Activated CD8-positive, alpha-beta T cell treated with anti-CD3 and anti-CD28 coated beads for 36 hours (primary cell): ENCODE measurements around the gene RALGPS2. TPM values are rescaled to one million over a fixed set of nuclear protein-coding genes. Genes with fewer than 3 reads are reported as not detected.

Source experiments
- ATAC-seq: fragments of 200-7000 bp; cut with Tn5 transposase; one replicate; pipeline ENCODE4 v1.10.0; 2021; ENCODE audit warnings: mild to moderate bottlenecking, moderate library complexity
- CTCF ChIA-PET: fragments of 350-600 bp; sonication (Branson Sonifier 250); formaldehyde crosslinking; loops from one replicate; lab custom pipeline; 2021; ENCODE audit warnings: antibody characterized with exemption; lab: Charles Lee
- POLR2A ChIA-PET: fragments of 350-600 bp; sonication (Branson Sonifier 250); formaldehyde crosslinking; loops from one replicate; lab custom pipeline; 2021; ENCODE audit warnings: antibody characterized with exemption; lab: Charles Lee
- DNase-seq: peaks from one replicate; pipeline ENCODE4 v3.0.0-alpha.2; 2020
- H3K27ac Mint-ChIP-seq: one replicate; pipeline ENCODE4 v1.8.0; 2021; ENCODE audit warnings: mild to moderate bottlenecking, mixed read lengths
- H3K27me3 Mint-ChIP-seq: one replicate; pipeline ENCODE4 v1.8.0; 2021; ENCODE audit warnings: mixed read lengths
- H3K36me3 Mint-ChIP-seq: one replicate; pipeline ENCODE4 v1.8.0; 2021; ENCODE audit warnings: low read depth, mixed read lengths
- H3K4me1 Mint-ChIP-seq: one replicate; pipeline ENCODE4 v1.8.0; 2021; ENCODE audit warnings: low read depth, mixed read lengths
- H3K4me3 Mint-ChIP-seq: one replicate; pipeline ENCODE4 v1.8.0; 2021; ENCODE audit warnings: mild to moderate bottlenecking, moderate library complexity, mixed read lengths
- H3K9me3 Mint-ChIP-seq: one replicate; pipeline ENCODE4 v1.8.0; 2021; ENCODE audit warnings: mixed read lengths
- intact Hi-C: fragments of 100-400 bp; cut with micrococcal nuclease; formaldehyde crosslinking; loops from one replicate; pipeline ENCODE4 v1.10.0; 2022
- total RNA-seq, 2 experiments: library from RNA; stranded (reverse); gene quantifications; one replicate each; pipeline ENCODE4 v1.2.3, GENCODE V29; 2021
- TF ChIP-seq, protein P1 (sequence below): fragments of 200-600 bp; IDR thresholded peaks from one replicate; pipeline ENCODE4 v1.8.0; 2022; ENCODE audit warnings: antibody characterized with exemption, mild to moderate bottlenecking

RALGPS2 gene
- total RNA-seq, 2 experiments from 2014 or later = 2.8 to 4.8 TPM

DNA sequence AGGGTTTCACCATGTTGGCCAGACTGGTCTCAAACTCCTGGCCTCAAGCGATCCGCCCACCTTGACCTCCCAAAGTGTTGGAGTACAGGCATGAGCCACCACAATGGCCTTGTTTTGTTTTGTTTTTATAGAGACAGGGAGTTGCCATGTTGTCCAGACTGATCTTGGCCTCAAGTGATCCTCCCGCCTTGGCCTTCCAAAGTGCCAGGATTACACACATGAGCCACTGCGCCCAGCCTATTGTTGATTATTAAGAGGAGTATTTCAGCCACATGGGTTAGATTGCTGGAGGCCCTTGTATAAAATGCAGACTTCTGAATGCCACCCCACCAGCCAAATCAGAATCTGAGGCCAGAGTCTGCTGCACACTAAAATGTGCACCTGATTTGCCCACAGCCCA, 203.0 kb downstream of the RALGPS2 start:
- intact Hi-C loops = no loop called here
- TF ChIP-seq, protein P1, sequence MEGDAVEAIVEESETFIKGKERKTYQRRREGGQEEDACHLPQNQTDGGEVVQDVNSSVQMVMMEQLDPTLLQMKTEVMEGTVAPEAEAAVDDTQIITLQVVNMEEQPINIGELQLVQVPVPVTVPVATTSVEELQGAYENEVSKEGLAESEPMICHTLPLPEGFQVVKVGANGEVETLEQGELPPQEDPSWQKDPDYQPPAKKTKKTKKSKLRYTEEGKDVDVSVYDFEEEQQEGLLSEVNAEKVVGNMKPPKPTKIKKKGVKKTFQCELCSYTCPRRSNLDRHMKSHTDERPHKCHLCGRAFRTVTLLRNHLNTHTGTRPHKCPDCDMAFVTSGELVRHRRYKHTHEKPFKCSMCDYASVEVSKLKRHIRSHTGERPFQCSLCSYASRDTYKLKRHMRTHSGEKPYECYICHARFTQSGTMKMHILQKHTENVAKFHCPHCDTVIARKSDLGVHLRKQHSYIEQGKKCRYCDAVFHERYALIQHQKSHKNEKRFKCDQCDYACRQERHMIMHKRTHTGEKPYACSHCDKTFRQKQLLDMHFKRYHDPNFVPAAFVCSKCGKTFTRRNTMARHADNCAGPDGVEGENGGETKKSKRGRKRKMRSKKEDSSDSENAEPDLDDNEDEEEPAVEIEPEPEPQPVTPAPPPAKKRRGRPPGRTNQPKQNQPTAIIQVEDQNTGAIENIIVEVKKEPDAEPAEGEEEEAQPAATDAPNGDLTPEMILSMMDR = no peak
- no peak overlapping the region for H3K4me3 Mint-ChIP-seq

DNA sequence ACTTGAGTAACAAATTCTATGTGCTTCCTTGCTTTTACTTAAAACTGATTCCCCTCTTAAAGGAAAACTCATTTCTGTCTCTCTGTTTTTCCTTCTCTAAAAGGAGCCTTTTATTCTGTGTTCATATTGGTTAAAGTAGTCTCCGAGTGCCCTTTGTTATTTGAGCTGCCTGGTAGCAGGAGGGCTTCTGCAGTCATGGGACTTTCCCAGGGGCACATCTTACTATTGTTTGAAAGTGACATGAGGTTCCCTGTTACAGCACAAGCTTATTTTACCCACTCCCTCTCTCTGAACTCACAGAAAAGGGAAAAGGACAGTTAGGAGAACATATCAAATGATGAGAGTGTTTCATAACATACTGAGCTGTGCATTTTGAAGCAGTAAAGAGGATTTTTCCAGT, 203.9 kb downstream of the RALGPS2 start:
- no peak overlapping the region for H3K27ac Mint-ChIP-seq
- DNase-seq = no peak
- TF ChIP-seq, protein P1 = no peak
- CTCF ChIA-PET = interaction anchor here (1.2 kb wide), 1 partner anchor 9 kb away, joined by 3 read pairs; no protein-coding TSS in a partner anchor
- H3K4me3 Mint-ChIP-seq = no peak overlapping the region
- H3K36me3 Mint-ChIP-seq = no peaks in the 10 kb centered on the region
- intact Hi-C loops = no loop called here
- peaks cover 11% of the 10 kb centered on the region for H3K9me3 Mint-ChIP-seq
- POLR2A ChIA-PET = no interaction called here
- H3K27me3 Mint-ChIP-seq = no peaks in the 10 kb centered on the region
- H3K4me1 Mint-ChIP-seq = peaks cover 3% of the 10 kb centered on the region
- peak; percentile 34 for ATAC-seq

More for the DNA sequence above, 203.0 kb downstream of the RALGPS2 start:
- Mint-ChIP-seq H3K36me3 (no peaks in the 10 kb centered on the region), H3K9me3 (peaks cover 15% of the 10 kb centered on the region), H3K27me3 (no peaks in the 10 kb centered on the region), H3K27ac (no peak overlapping the region), H3K4me1 (peaks cover 3% of the 10 kb centered on the region)
- ATAC-seq (no peak), DNase-seq (no peak)
- ChIA-PET POLR2A (no interaction called here), CTCF (no interaction called here)

DNA sequence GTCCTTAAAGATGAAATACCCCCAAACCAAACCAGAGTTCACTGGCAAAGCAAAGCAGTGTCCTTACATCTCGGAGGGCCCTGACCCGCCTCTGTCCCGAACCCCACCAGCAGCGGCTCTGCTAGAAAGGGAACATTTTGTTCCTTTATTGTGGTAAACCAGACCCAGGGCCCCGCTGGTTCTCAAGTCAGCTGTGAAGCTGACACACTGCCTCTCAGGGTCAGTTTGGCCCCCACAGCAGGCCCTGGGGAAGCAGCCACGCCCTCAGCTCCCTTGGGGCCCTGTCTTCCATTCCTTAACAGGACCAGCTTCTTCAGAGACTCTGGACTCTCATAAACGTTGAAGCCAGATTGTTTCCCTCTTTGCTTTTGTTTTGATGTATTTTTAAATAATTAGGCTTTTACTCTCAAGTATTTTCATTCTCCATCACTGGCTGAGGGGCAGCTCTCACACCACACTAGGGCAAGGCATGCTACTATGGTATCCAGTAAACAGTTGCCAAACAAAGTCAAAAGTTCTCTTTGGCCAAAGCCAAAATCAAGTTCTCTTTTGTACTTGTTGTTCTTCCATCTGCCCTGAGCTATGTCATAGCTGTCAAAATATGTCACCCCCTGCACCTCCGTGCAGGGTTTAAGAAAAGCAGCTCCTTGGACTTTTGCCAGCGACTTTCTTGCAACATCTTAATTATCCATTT, 207.0 kb downstream of the RALGPS2 start:
- ChIA-PET POLR2A (no interaction called here), CTCF (interaction anchor here (0.9 to 2.4 kb wide), 2 partner anchors 71 to 164 kb away, joined by 3 to 7 read pairs; no protein-coding TSS in a partner anchor)
- Mint-ChIP-seq H3K4me1 (peaks cover 3% of the 10 kb centered on the region), H3K36me3 (no peaks in the 10 kb centered on the region), H3K27ac (no peak overlapping the region), H3K4me3 (no peak overlapping the region), H3K9me3 (no peaks in the 10 kb centered on the region), H3K27me3 (no peaks in the 10 kb centered on the region)
- ATAC-seq (no peak), DNase-seq (no peak)
- TF ChIP-seq, protein P1 = no peak
- intact Hi-C loops = no loop called here

DNA sequence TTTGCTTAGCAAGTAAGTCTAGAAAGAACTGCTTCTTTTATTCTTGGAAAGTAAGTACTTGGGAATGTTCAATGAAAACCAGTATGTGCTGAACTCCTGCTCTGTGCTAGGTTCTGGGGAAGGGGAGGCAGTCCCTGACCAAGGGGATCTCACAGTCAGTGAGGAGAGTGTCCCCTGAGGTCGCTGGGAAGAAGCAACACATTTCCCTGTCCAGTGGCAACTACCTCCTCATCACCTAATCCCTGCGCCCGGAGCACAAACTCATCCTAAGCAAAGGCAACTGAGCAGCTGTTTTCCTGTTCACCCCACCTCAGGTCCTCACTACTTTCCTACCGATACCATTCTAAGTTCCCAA, 207.5 kb downstream of the RALGPS2 start:
- DNase-seq = no peak
- ATAC-seq = no peak
- Mint-ChIP-seq H3K27ac (no peak overlapping the region), H3K27me3 (no peaks in the 10 kb centered on the region), H3K4me1 (peaks cover 3% of the 10 kb centered on the region), H3K9me3 (no peaks in the 10 kb centered on the region), H3K36me3 (no peaks in the 10 kb centered on the region), H3K4me3 (no peak overlapping the region)
- ChIA-PET POLR2A (no interaction called here), CTCF (interaction anchor here (2.4 kb wide), 1 partner anchor 70 kb away, joined by 7 read pairs; no protein-coding TSS in a partner anchor)
- intact Hi-C loops = no loop called here
- TF ChIP-seq, protein P1 = no peak

- no peak overlapping the region for H3K27ac Mint-ChIP-seq
- no peak overlapping the region for H3K4me3 Mint-ChIP-seq
- TF ChIP-seq, protein P1 = no peak
- H3K9me3 Mint-ChIP-seq = no peaks in the 10 kb centered on the region
- H3K4me1 Mint-ChIP-seq = peaks cover 3% of the 10 kb centered on the region
- ATAC-seq (no peak), DNase-seq (no peak)
- no peaks in the 10 kb centered on the region for H3K36me3 Mint-ChIP-seq
- ChIA-PET POLR2A (no interaction called here), CTCF (interaction anchor here (2.4 kb wide), 1 partner anchor 70 kb away, joined by 7 read pairs; no protein-coding TSS in a partner anchor)
- intact Hi-C loops = no loop called here
- H3K27me3 Mint-ChIP-seq = no peaks in the 10 kb centered on the region
Measured at GRCh38 chr1:178933105-178933561, 208.1 kb downstream of the RALGPS2 start.
